NB4 (cell line): ENCODE data around the gene DSCAM.

Experiments used
- DNase-seq: peaks from one replicate; pipeline ENCODE4 v3.0.0; 2010; ENCODE audit warnings: low read depth
- H3K4me3 ChIP-seq: one replicate; pipeline ENCODE4 v1.5.1; 2011; ENCODE audit warnings: mild to moderate bottlenecking, low read depth, low read length, moderate library complexity
- CTCF ChIP-seq: IDR thresholded peaks from one replicate; pipeline ENCODE4 v1.5.1; 2012; ENCODE audit warnings: low read depth, low read length
- MAX ChIP-seq: IDR thresholded peaks from 2 replicates; pipeline ENCODE4 v1.6.1; 2011; ENCODE audit warnings: low read depth, low read length
- MYC ChIP-seq: IDR thresholded peaks from 2 replicates; pipeline ENCODE4 v1.6.1; 2011; ENCODE audit warnings: low read depth, low read length
- POLR2A ChIP-seq: IDR thresholded peaks from 2 replicates; pipeline ENCODE4 v1.6.1; 2011; ENCODE audit warnings: mild to moderate bottlenecking; ENCODE audit not compliant: insufficient read length; ENCODE audit errors: extremely low read depth

DSCAM gene

GRCh38 chr21:40194185-40194980 lies 652.6 kb downstream of the DSCAM start:
- TF ChIP-seq MYC (no peak), MAX (no peak), CTCF (no peak), POLR2A (no peak)
- DNase-seq = no peak
- no peak overlapping the region for H3K4me3 ChIP-seq

GRCh38 chr21:40191616-40192015 lies 655.3 kb downstream of the DSCAM start:
- H3K4me3 ChIP-seq = no peak overlapping the region
- DNase-seq = no peak
- TF ChIP-seq CTCF = no peak

GRCh38 chr21:40191196-40191595 lies 655.8 kb downstream of the DSCAM start:
- TF ChIP-seq MAX = no peak
- no peak for TF ChIP-seq POLR2A
- no peak for TF ChIP-seq MYC
- no peak for TF ChIP-seq CTCF
- no peak overlapping the region for H3K4me3 ChIP-seq
- no peak for DNase-seq

GRCh38 chr21:40187946-40188654 lies 658.9 kb downstream of the DSCAM start:
- TF ChIP-seq POLR2A (no peak), MYC (no peak), CTCF (no peak), MAX (no peak)
- H3K4me3 ChIP-seq = no peak overlapping the region
- no peak for DNase-seq

- no peak for TF ChIP-seq MYC
- TF ChIP-seq CTCF = no peak
- TF ChIP-seq MAX = no peak
- no peak for TF ChIP-seq POLR2A
- no peak for DNase-seq
- H3K4me3 ChIP-seq = no peak overlapping the region
Measured at GRCh38 chr21:40187244-40187643, 659.7 kb downstream of the DSCAM start.
